GM13976 (cell line): ENCODE results near the gene KCNK4.
"Not testable (repeated sequence)": the region's sequence is repeated elsewhere in the genome, so short reads cannot be mapped to it uniquely, and the experiment has no call there.

Source experiments
- DNase-seq: peaks from one replicate; pipeline ENCODE4 v3.0.0; 2012; ENCODE audit warnings: low spot score
- in situ Hi-C: fragments of 300-500 bp; cut with MboI; formaldehyde crosslinking; loops from one replicate; pipeline ENCODE4 v1.12.0; 2022; ENCODE audit warnings: low sequenced_read_pairs, mixed read lengths, inconsistent platforms; ENCODE audit not compliant: unreplicated experiment
- TF ChIP-seq, protein P1 (sequence below): IDR thresholded peaks from 2 replicates; pipeline ENCODE4 v1.5.1; 2012; ENCODE audit warnings: borderline replicate concordance, mild to moderate bottlenecking; ENCODE audit not compliant: insufficient read depth; ENCODE audit errors: extremely low read depth, missing control alignments, control extremely low read depth

Gene KCNK4

GRCh38 chr11:64245797-64246620 is 45.1 kb upstream of the KCNK4 start:
- in situ Hi-C loops: no loop called here

DNA sequence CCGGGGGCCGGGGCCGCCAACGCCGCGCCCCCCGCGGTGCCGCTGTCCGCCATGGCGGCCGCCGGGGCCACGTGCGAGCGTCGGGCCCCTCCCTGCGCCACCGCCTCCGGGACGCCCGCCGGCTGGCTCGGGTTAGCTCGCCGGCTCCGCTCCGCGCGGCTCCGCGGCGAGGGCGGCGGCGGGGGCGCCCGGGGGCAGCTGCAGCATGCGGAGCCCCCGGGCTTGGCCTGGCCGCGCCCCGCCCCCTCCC is 44.6 kb upstream of the KCNK4 start:
- DNase-seq, in situ Hi-C loops: not testable (repeated sequence)

More at GRCh38 chr11:64245797-64246620, 45.1 kb upstream of the KCNK4 start:
- TF ChIP-seq, protein P1, sequence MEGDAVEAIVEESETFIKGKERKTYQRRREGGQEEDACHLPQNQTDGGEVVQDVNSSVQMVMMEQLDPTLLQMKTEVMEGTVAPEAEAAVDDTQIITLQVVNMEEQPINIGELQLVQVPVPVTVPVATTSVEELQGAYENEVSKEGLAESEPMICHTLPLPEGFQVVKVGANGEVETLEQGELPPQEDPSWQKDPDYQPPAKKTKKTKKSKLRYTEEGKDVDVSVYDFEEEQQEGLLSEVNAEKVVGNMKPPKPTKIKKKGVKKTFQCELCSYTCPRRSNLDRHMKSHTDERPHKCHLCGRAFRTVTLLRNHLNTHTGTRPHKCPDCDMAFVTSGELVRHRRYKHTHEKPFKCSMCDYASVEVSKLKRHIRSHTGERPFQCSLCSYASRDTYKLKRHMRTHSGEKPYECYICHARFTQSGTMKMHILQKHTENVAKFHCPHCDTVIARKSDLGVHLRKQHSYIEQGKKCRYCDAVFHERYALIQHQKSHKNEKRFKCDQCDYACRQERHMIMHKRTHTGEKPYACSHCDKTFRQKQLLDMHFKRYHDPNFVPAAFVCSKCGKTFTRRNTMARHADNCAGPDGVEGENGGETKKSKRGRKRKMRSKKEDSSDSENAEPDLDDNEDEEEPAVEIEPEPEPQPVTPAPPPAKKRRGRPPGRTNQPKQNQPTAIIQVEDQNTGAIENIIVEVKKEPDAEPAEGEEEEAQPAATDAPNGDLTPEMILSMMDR: no peak
- peak; percentile 56 for DNase-seq

DNA sequence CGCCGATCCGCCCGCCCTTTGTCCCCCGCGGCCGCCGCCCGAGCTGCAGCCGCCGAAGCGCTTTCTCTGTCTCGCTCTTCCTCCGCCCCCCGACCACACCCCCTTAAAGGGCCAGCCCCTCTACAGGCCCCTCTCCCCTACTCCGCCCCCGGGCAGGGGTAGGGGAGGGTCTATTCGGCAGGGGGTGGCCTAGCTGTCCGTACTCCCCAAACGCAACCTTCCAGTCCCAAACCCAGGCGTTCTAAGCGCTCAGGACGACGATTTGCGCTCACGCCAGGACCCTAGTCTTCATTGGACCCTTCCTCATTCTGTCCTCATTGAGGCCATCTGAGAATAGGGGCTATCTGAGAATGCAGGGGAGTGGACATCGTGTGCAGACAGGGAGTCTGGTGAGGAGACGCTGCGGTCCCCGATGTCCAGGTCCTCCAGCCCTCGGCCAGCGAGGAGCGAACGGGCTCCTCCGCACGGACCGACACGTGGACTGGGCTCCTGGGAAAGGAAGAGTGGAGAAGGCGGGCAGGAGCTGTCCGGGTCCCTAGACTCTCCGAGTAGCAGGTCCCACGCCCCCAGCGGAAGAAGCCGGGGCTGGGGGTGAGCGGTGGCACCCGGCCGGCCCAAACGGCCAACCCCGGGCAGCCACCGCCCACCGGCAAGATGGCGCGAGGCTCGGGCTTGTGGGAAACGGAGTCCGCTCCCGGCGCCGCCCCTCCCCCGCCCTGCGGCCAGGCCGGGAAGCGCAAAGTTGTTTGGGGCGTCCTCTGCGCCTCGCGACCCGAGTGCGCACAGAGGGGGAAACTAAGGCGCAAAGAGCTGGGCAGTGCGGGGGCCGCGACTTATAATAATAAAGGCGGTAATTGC is 44.0 kb upstream of the KCNK4 start, which contains the start of gene PPP1R14B:
TSS of gene PPP1R14B (minus strand) at position 73 of the 858 bp plus-strand sequence. CDS start 270 bp downstream, outside the sequence.
- TF ChIP-seq, protein P1: no peak
- in situ Hi-C loops: no loop called here
- peak; percentile 90 for DNase-seq

DNA sequence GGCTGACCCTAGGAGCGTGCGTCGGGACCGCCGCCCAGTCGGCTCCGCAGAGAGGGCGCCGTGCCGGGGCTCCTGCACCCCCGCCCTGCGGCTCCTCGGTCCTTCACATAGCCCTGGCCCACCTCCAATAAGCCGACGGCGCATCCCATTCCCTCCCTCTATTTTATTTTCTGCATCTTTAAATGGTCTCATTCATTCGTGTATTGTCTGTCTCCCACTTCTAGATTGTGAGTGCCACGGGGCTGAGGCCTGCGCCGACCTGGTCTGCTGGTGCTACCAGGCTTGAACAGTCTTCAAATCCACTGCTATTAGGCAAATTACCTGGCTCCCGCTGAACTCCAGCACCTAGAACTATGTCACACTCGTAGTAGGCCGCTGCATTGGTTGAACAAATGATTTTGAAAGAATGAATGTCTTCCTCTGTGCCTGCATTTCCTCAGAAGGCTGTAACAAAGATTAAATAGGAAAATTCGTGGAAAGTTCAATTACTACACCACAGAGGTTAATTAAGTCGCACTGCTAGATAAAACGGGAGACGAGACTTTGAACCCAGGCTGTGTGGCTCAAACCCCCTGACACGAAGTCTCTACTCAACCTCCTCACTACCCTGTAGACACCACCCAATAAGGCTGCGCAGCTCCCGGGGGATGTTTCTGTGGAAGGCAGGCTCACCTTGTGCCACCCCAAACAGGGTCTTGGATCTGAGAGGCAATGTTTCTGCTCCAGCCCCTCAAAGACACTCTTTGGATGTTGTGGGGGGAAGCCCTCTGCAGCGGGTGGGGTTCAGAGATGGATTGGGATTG is 43.2 kb upstream of the KCNK4 start:
- no peak for DNase-seq
- TF ChIP-seq, protein P1: no peak
- in situ Hi-C loops: no loop called here

GRCh38 chr11:64248578-64248977 is 42.5 kb upstream of the KCNK4 start:
- TF ChIP-seq, protein P1: no peak
- in situ Hi-C loops: no loop called here
- no peak for DNase-seq

DNA sequence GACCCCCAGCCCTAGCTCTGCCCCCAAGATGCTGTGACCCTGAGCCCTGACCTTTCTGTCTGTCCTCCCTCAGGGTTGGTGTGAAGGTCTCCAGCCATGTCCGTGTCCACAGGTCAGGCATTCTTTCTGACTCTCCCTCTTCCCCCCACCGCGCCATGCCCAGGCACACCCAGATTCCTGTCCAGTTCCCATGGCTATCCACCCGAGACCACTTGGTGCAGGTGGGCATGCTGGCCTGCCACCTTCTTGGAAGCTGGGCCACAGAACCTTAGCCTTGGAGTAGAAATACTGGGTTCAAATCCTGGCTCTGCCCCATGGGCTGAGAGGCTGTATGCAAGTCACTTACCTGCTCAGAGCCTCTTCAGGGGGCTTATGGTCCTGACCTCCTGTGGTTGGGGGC is 42.1 kb upstream of the KCNK4 start:
- DNase-seq: no peak
- TF ChIP-seq, protein P1: no peak
- in situ Hi-C loops: no loop called here
